HFF-Myc (cell line): Measurements from ENCODE around the gene ZNF639.
"Not testable (repeated sequence)": the region's sequence is repeated elsewhere in the genome, so short reads cannot be mapped to it uniquely, and the experiment has no call there.

Experiments
- DNase-seq: peaks from one replicate; pipeline ENCODE4 v3.0.0-alpha.2; 2011; ENCODE audit warnings: low read depth; ENCODE audit errors: extremely low read depth
- H3K4me3 ChIP-seq: replicated peaks from 2 replicates; pipeline ENCODE4 v1.5.1; 2011; ENCODE audit warnings: low read depth, mild to moderate bottlenecking, control low read depth, low read length
- TF ChIP-seq, protein P1 (sequence below): IDR thresholded peaks from 2 replicates; pipeline ENCODE4 v1.5.1; 2012; ENCODE audit warnings: mild to moderate bottlenecking, low read depth, low read length, control low read depth; ENCODE audit errors: missing control alignments

ZNF639 gene

GRCh38 chr3:179322286-179323196, at the start of gene ZNF639:
TSS of gene ZNF639 (plus strand) at chr3:179323031. CDS start at chr3:179328294, 5,263 bp downstream.
- DNase-seq: no peak
- TF ChIP-seq, protein P1, sequence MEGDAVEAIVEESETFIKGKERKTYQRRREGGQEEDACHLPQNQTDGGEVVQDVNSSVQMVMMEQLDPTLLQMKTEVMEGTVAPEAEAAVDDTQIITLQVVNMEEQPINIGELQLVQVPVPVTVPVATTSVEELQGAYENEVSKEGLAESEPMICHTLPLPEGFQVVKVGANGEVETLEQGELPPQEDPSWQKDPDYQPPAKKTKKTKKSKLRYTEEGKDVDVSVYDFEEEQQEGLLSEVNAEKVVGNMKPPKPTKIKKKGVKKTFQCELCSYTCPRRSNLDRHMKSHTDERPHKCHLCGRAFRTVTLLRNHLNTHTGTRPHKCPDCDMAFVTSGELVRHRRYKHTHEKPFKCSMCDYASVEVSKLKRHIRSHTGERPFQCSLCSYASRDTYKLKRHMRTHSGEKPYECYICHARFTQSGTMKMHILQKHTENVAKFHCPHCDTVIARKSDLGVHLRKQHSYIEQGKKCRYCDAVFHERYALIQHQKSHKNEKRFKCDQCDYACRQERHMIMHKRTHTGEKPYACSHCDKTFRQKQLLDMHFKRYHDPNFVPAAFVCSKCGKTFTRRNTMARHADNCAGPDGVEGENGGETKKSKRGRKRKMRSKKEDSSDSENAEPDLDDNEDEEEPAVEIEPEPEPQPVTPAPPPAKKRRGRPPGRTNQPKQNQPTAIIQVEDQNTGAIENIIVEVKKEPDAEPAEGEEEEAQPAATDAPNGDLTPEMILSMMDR: peak; percentile 65
- H3K4me3 ChIP-seq: peak within 1 kb of the TSS; percentile 60

DNA sequence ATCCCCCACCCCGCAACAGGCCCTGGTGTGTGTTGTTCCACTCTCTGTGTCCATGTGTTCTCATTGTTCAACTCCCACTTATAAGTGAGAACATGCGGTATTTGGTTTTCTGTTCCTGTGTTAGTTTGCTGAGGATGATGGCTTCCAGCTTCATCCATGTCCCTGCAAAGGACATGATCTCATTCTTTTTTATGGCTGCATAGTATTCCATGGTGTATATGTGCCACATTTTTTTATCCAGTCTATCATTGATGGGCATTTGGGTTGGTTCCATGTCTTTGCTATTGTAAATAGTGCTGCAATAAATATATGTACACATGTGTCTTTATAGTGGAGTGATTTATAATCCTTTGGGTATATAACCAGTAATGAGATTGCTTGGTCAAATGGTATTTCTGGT, 48.4 kb upstream of the ZNF639 start:
- not testable (repeated sequence) for DNase-seq, H3K4me3 ChIP-seq

DNA sequence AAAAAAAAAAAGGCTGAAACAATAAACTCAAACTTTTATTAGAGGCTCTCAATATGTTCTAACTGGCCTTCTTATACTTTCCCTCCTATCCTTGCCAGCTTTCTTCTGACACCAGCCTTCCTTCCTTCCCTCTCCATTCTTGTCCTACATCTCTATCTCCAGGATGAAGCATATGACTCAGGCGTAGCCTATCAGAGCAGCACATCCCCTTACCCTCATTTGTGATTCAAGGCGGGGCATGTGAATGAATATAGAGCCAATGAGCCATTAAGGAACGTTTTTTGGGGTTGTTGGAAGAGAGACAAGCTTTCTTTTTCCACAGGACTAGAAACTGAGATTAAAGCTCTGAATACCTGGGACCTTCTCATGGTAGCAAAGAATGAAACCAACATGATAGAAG, 46.8 kb upstream of the ZNF639 start:
- H3K4me3 ChIP-seq: no peak overlapping the region
- TF ChIP-seq, protein P1: no peak
- no peak for DNase-seq

DNA sequence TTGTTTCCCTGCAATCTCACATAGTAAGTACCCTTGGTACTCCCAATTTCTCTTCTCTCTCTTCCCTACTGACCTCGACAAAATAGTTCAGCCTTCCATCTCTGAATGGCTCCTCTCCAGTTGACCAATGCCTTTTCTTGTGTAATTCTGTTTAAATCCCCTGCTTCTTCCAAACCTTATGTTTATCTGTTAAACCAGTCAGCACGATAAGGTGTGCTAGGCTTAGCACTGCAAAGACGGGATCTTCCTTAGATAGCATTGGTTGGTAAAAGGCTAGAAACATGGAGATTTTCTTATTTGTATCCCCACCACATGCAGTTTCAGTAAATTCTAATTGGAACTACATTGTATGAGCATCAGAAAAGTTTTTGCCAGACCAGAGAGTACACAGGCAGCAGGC, 46.1 kb upstream of the ZNF639 start:
- TF ChIP-seq, protein P1: no peak
- no peak for DNase-seq
- no peak overlapping the region for H3K4me3 ChIP-seq

GRCh38 chr3:179278151-179278550, 44.7 kb upstream of the ZNF639 start:
- DNase-seq: no peak
- TF ChIP-seq, protein P1: no peak
- no peak overlapping the region for H3K4me3 ChIP-seq

- no peak for DNase-seq
- no peak overlapping the region for H3K4me3 ChIP-seq
- TF ChIP-seq, protein P1: no peak
Observed at GRCh38 chr3:179278932-179279693, 43.7 kb upstream of the ZNF639 start.

- DNase-seq: no peak
- TF ChIP-seq, protein P1: no peak
- H3K4me3 ChIP-seq: no peak overlapping the region
Observed at GRCh38 chr3:179279837-179280236, 43.0 kb upstream of the ZNF639 start.
